A673 (cell line): ENCODE results near the gene APOA4.

ENCODE experiments used
- CTCF ChIP-seq: fragments of 300-800, 200-600 bp; sonication (generic); conservative IDR thresholded peaks from 2 replicates; pipeline ENCODE4 v1.5.1; 2017; ENCODE audit warnings: low read depth, mild to moderate bottlenecking, antibody characterized with exemption, low read length, moderate library complexity, mixed read lengths
- EZH2 ChIP-seq: fragments of 200-600 bp; sonication (generic); IDR thresholded peaks from 2 replicates; pipeline ENCODE4 v1.6.1; 2017; ENCODE audit warnings: borderline replicate concordance, low read depth, mild to moderate bottlenecking, mixed read lengths, antibody characterized with exemption, low read length; ENCODE audit not compliant: poor library complexity, severe bottlenecking

- TF ChIP-seq CTCF, result no peak
- no peak for TF ChIP-seq EZH2
These were observed 8.8 kb upstream of the APOA4 start for GRCh38 chr11:116831790-116832349.
